Measurements from ENCODE around the gene RHOB.

Gene RHOB

DNA sequence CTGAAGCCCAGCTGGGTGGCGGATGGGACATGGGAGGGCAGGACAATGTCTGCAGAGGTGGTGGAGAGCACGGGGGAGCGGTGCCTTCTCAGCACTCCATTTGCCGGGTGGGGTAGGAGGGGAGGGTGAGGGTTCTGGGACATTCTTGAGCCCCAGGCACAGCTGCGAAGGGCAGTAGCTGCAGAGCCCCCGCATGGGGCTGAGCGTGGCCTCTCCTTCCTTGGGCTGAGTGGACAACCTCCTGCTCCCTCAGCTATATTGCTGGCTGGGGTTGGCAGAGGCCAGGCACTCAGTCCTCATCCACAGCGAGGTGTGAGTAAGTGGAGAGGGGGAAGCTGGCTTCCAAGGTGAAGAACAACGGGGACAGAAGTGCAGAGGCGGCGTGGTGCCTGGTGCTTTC is 50.1 kb downstream of the RHOB start:
- DNase-seq (ENCODE audit: low spot score) = no peak

More for the DNA sequence above, 50.1 kb downstream of the RHOB start:
- no peak overlapping the region for H3K27ac ChIP-seq
- TF ChIP-seq, protein P1, sequence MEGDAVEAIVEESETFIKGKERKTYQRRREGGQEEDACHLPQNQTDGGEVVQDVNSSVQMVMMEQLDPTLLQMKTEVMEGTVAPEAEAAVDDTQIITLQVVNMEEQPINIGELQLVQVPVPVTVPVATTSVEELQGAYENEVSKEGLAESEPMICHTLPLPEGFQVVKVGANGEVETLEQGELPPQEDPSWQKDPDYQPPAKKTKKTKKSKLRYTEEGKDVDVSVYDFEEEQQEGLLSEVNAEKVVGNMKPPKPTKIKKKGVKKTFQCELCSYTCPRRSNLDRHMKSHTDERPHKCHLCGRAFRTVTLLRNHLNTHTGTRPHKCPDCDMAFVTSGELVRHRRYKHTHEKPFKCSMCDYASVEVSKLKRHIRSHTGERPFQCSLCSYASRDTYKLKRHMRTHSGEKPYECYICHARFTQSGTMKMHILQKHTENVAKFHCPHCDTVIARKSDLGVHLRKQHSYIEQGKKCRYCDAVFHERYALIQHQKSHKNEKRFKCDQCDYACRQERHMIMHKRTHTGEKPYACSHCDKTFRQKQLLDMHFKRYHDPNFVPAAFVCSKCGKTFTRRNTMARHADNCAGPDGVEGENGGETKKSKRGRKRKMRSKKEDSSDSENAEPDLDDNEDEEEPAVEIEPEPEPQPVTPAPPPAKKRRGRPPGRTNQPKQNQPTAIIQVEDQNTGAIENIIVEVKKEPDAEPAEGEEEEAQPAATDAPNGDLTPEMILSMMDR (IDR thresholded peaks at IDR 0.05) = no peak
- H3K4me3 ChIP-seq = no peak overlapping the region

Data from coronary artery (tissue), 2 donors.